ENCODE measurements around the gene LCN15. TPM values are rescaled to one million over a fixed set of nuclear protein-coding genes. Genes with fewer than 3 reads are reported as not detected.

The LCN15 gene
- total RNA-seq, 1 donor from 2014 or later, result 1.3 TPM

GRCh38 chr9:136723362-136723976 is 40.8 kb downstream of the LCN15 start:
- DNase-seq (ENCODE audit: low spot score in 2 of 2, unreplicated experiment in 2 of 2), result no peak
- Mint-ChIP-seq H3K4me3 (no peak overlapping the region), H3K27ac (peak overlapping the region; percentile 12), H3K36me3 (peaks cover 15% of the 10 kb centered on the region), H3K4me1 (peaks cover 29% of the 10 kb centered on the region), H3K27me3 (ENCODE audit: low read depth) (no peaks in the 10 kb centered on the region), H3K9me3 (no peaks in the 10 kb centered on the region)
- TF ChIP-seq CTCF (IDR thresholded peaks at IDR 0.05; ENCODE audit: unreplicated experiment), result no peak

- Mint-ChIP-seq H3K36me3 (peaks cover 15% of the 10 kb centered on the region), H3K9me3 (no peaks in the 10 kb centered on the region), H3K27me3 (ENCODE audit: low read depth) (no peaks in the 10 kb centered on the region), H3K4me3 (no peak overlapping the region), H3K27ac (no peak overlapping the region), H3K4me1 (peaks cover 29% of the 10 kb centered on the region)
- DNase-seq (ENCODE audit: low spot score in 2 of 2, unreplicated experiment in 2 of 2), result no peak
- TF ChIP-seq CTCF (IDR thresholded peaks at IDR 0.05; ENCODE audit: unreplicated experiment), result no peak
These were observed 41.4 kb downstream of the LCN15 start for GRCh38 chr9:136722969-136723356.

DNA sequence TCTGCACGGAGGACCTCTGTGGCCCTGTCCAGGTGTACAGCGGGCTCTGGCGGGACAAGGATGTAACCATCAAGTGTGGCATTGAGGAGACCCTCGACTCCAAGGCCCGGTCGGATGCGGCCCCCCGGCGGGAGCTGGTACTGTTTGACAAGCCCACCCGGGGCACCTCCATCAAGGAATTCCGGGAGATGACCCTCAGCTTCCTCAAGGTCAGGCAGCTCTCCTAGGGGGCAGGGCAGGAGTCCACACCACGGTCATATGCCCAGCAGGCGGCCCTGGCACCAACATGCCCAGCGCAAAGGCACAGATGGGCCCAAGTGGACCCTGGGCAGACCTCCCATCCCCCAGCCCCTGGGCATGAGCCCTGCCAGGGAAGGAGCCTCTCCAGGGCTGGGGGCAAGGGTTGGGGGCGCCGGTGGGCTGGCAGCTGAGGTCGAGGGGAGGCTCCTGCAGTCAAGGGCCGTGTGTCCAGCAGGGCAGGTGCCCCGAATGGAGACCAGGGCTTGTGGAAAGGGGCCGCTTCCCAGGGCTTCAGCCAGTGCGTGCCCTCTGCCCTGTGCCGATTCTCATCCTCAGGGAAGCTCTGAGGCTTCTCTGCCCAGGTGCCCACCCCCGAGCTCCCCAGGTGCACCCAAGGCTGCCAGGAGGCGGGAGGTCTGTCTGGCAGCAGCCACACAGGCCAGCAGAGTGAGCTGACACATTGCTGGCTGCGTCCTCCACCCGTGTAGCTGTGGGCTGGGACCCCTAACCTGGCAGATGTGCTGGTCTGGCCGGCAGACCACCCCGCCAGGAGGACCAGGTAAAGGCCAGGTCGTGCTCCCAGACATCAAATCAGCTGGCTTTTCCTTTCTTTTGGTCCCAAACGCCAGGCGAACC is 42.0 kb downstream of the LCN15 start:
- no peak overlapping the region for H3K4me3 Mint-ChIP-seq
- H3K9me3 Mint-ChIP-seq, result no peaks in the 10 kb centered on the region
- no peak overlapping the region for H3K27ac Mint-ChIP-seq
- TF ChIP-seq CTCF (IDR thresholded peaks at IDR 0.05; ENCODE audit: unreplicated experiment), result no peak
- H3K4me1 Mint-ChIP-seq, result peaks cover 26% of the 10 kb centered on the region
- no peaks in the 10 kb centered on the region for H3K27me3 Mint-ChIP-seq (ENCODE audit: low read depth)
- H3K36me3 Mint-ChIP-seq, result peaks cover 15% of the 10 kb centered on the region
- no peak for DNase-seq (ENCODE audit: low spot score in 2 of 2, unreplicated experiment in 2 of 2)

GRCh38 chr9:136721339-136722092 is 42.8 kb downstream of the LCN15 start:
- peaks cover 16% of the 10 kb centered on the region for H3K36me3 Mint-ChIP-seq
- H3K27me3 Mint-ChIP-seq (ENCODE audit: low read depth), result no peaks in the 10 kb centered on the region
- peaks cover 18% of the 10 kb centered on the region for H3K4me1 Mint-ChIP-seq
- no peak for TF ChIP-seq CTCF (IDR thresholded peaks at IDR 0.05; ENCODE audit: unreplicated experiment)
- H3K4me3 Mint-ChIP-seq, result no peak overlapping the region
- no peaks in the 10 kb centered on the region for H3K9me3 Mint-ChIP-seq
- H3K27ac Mint-ChIP-seq, result no peak overlapping the region
- DNase-seq (ENCODE audit: low spot score in 2 of 2, unreplicated experiment in 2 of 2), result no peak

DNA sequence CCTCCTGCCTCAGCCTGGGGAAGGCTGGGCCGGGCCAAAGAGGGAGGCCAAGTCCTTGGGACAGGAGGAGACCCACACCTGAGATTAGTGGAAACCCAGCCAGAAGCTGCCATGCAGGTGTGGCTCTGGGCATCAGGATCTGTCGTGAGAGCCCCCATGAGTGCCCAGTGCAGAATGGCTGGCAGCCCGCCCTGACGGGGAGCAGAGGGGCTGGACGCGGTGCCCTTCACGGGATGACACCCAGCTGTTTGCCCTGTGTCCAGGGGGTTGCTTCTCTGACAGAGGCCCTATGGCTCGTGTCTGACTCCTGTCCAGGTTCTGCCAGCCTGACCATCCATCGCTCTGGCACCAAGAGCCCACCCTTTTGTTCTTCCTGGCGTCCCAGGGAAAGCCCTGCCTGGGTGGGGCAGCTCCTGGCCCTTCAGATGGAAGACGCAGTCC is 43.4 kb downstream of the LCN15 start:
- Mint-ChIP-seq H3K4me3 (no peak overlapping the region), H3K27ac (no peak overlapping the region), H3K36me3 (peaks cover 13% of the 10 kb centered on the region)

More for the DNA sequence above, 43.4 kb downstream of the LCN15 start:
- no peak for TF ChIP-seq CTCF (IDR thresholded peaks at IDR 0.05; ENCODE audit: unreplicated experiment)
- Mint-ChIP-seq H3K9me3 (no peaks in the 10 kb centered on the region), H3K4me1 (peaks cover 12% of the 10 kb centered on the region), H3K27me3 (ENCODE audit: low read depth) (no peaks in the 10 kb centered on the region)
- DNase-seq (ENCODE audit: low spot score in 2 of 2, unreplicated experiment in 2 of 2), result no peak
